GM13977 (cell line): Measurements from ENCODE around the gene EXOC4.

ENCODE experiments used
- DNase-seq: peaks from one replicate; pipeline ENCODE4 v3.0.0; 2012; ENCODE audit warnings: low spot score
- in situ Hi-C: fragments of 300-500 bp; cut with MboI; formaldehyde crosslinking; loops from one replicate; pipeline ENCODE4 v1.12.0; 2022; ENCODE audit warnings: low sequenced_read_pairs, low pct_unique_long_range_greater_than_20kb, mixed read lengths, inconsistent platforms; ENCODE audit not compliant: unreplicated experiment
- TF ChIP-seq, protein P1 (sequence below): IDR thresholded peaks from 2 replicates; pipeline ENCODE4 v1.5.1; 2012; ENCODE audit warnings: mild to moderate bottlenecking, control low read depth; ENCODE audit not compliant: insufficient read depth; ENCODE audit errors: extremely low read depth, missing control alignments

EXOC4 gene

DNA sequence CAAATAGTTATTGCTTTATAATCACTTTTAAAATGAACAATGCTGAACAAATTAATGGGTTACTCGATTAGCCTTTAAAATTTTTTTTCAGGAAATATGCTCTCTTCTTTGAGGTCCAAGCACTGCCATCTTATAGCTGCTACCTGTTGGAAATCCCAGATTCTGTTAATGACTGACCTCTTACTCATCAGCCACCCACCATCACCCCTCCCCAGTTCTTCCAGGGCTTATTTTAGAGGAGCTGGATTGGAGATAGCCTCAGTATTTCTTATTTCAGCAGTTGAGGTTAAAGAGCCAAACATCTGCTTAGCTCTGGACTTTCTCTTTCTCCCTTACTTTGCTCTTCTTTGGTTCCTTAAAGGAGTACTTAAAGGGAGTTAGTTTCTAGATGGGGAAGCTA, 420.0 kb downstream of the EXOC4 start:
- in situ Hi-C loops: no loop called here
- DNase-seq: no peak
- TF ChIP-seq, protein P1, sequence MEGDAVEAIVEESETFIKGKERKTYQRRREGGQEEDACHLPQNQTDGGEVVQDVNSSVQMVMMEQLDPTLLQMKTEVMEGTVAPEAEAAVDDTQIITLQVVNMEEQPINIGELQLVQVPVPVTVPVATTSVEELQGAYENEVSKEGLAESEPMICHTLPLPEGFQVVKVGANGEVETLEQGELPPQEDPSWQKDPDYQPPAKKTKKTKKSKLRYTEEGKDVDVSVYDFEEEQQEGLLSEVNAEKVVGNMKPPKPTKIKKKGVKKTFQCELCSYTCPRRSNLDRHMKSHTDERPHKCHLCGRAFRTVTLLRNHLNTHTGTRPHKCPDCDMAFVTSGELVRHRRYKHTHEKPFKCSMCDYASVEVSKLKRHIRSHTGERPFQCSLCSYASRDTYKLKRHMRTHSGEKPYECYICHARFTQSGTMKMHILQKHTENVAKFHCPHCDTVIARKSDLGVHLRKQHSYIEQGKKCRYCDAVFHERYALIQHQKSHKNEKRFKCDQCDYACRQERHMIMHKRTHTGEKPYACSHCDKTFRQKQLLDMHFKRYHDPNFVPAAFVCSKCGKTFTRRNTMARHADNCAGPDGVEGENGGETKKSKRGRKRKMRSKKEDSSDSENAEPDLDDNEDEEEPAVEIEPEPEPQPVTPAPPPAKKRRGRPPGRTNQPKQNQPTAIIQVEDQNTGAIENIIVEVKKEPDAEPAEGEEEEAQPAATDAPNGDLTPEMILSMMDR: no peak

DNA sequence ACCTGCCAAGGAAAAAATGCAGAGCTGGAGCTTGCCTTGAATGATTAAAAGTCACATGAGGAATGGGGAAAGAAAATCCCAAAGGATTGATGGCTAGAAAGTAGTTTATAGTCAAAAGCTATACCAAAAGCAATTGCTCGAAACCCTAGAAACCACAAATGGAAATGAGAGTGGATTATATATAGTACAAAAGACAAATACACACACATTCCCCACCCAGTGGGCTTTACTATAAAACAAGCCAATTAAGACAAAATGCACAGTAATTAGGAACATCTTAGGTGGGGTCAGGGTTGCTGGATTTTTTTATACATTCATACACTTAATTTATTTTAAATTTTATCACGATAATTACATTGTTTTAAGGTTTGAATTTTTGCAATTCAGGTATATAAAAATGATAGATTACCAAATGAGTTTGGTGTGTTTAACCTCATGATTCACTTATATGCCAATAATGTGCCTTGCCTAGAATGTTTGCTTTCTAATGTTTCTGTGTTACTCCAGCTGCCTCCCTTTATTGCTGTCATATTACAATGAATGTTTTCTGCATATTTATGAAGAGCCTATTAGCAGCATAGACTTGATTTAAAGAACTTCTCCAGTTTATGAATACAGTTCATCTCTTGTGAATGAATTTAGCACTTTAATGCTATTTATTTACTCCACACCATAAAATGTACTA, 421.3 kb downstream of the EXOC4 start:
- DNase-seq: no peak
- TF ChIP-seq, protein P1: no peak

DNA sequence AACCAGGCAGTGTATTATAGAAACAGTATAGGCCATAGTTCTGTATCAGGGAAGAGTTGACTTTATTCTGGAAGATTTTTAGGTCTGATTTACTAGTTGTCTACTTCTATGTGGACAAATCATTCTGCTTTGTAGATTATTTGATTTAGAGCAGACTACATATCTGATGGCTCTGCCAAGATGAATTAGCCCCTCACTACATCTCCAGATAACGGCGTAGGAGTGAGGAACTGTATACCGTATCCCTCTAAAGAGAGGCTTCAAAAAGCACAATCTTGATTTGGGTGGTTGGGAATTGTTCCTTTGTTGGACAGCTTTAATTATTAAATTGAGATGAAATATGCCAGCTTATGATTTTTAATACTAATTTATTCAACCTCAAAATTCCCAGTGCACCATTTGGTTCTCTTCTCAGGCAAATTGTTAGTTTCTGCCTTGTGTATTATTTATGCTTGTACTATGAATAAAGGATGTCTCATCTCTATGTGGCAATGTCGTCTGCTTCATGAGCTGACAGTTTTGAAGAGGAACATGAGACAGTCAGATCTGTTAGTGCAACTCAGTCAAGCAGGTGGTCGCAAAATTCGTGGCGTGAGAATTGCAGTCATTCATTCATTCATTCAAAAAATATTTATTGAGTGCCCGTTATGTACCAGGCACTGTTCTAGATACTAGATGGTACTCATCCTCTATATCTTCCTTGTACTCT, 422.8 kb downstream of the EXOC4 start:
- DNase-seq: no peak
- TF ChIP-seq, protein P1: no peak
- in situ Hi-C loops: no loop called here

More for the DNA sequence above, 421.3 kb downstream of the EXOC4 start:
- in situ Hi-C loops: no loop called here

DNA sequence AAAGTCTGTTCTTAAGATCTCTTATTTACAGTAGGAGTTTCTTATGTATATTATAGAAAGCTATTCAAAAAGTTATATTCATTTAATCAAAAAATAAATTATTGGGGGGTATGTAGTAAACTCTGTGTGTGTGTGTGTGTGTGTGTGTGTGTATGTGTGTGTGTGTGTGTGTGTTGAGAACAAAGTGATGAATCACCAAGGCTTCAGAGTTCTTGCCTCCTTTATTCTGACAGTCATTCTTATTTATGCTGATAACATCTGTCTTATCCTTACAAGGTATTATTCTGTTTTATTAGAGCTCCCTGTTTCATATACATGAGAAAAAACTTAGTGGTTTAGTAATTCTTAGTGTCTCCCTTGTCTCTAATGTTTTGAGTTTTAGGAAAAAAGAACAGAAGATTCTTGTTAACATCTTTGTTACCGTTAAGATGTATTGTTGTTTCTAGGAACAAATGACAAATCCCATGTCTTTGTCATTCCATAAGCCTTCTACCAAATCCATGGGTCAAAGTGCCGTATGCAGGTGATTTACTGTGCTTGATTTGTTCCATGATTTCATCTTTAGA, 424.0 kb downstream of the EXOC4 start:
- in situ Hi-C loops: no loop called here
- TF ChIP-seq, protein P1: no peak
- DNase-seq: no peak

DNA sequence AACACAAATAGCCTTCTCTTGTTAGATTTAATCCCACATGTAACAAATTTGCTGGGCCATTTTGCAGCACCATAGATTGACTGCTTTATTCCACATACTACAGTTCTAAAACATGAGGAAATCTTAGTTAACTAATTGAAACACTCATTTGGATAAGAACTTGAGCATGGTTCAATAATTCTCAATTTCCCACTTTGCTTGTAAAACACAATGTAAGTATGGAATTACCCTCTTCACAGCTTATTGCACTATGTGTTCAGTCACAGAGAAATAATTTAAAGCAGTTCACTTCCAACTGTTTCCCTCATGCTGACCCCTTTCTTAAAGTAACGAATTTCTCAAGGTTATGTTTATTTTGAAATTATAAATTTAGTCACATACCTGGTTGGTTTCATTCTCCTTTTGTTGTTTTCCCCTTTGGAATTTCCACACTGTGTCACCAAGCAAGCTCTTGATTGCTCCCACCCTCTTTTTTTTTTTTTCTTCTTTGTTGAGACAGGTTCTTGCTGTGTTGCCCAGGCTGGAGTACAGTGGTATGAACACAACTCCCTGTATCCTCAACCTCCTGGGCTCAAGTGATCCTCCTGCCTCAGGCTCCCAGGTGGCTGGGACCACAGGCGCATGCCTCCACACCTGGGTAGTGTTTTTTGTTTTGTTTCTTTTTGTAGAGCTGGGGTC, 425.4 kb downstream of the EXOC4 start:
- TF ChIP-seq, protein P1: no peak
- no peak for DNase-seq
- in situ Hi-C loops: no loop called here

DNA sequence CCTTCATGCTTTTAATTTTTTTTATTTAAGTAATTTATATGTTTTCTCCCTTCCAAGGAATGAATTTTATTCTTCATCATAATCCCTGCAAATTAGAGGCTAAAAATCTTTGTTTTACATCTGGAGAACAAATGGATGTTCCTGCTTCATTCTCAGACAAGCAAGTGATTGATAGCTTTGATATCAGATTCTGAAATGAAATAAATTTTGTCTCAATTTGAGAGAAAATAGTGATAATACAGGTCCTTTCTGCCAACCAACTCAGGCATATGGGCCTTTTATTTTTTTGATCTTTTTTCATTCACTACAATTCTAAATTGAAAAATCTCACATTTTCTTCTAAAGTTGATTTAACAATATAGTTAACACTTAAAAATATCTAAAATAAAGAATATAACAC, 427.1 kb downstream of the EXOC4 start:
- DNase-seq: no peak
- in situ Hi-C loops: no loop called here
- TF ChIP-seq, protein P1: no peak
